CD8-positive, alpha-beta memory T cell (primary cell): ENCODE results near the gene KCNJ3. TPM values are rescaled to one million over a fixed set of nuclear protein-coding genes. Genes with fewer than 3 reads are reported as not detected.
"Not testable (repeated sequence)": the region's sequence is repeated elsewhere in the genome, so short reads cannot be mapped to it uniquely, and the experiment has no call there.

Experiments used
- CTCF ChIA-PET: fragments of 350-600 bp; sonication (Branson Sonifier 250); formaldehyde crosslinking; loops from one replicate; lab custom pipeline; 2021; ENCODE audit warnings: antibody characterized with exemption; lab: Charles Lee
- POLR2A ChIA-PET: fragments of 350-600 bp; sonication (Branson Sonifier 250); formaldehyde crosslinking; loops from one replicate; lab custom pipeline; 2021; ENCODE audit warnings: antibody characterized with exemption; lab: Charles Lee
- DNase-seq, 5 donors: peaks; one replicate each; pipeline versions ENCODE4 v3.0.0 to v3.0.0-alpha.2; 2020 to 2022; ENCODE audit warnings: mixed read lengths in 1 of 5
- H3K27ac ChIP-seq: one replicate; pipeline ENCODE4 v1.7.0; 2013; ENCODE audit warnings: low read depth, mild to moderate bottlenecking, low read length, moderate library complexity
- H3K27me3 ChIP-seq: 2 replicates; pipeline ENCODE4 v1.7.0; 2013; ENCODE audit warnings: low read length, mild to moderate bottlenecking; ENCODE audit not compliant: insufficient read depth, poor library complexity, severe bottlenecking
- H3K36me3 ChIP-seq: 2 replicates; pipeline ENCODE4 v1.7.0; 2013; ENCODE audit warnings: mild to moderate bottlenecking, low read length, moderate library complexity; ENCODE audit not compliant: insufficient read depth
- H3K4me1 ChIP-seq: 2 replicates; pipeline ENCODE4 v1.7.0; 2013; ENCODE audit warnings: mild to moderate bottlenecking, low read length, moderate library complexity; ENCODE audit not compliant: insufficient read depth
- H3K4me3 ChIP-seq: 2 replicates; pipeline ENCODE4 v1.7.0; 2013; ENCODE audit warnings: mild to moderate bottlenecking, low read length
- H3K9me3 ChIP-seq: 2 replicates; pipeline ENCODE4 v1.7.0; 2013; ENCODE audit warnings: mild to moderate bottlenecking, low read length
- H3K27ac Mint-ChIP-seq, 8 donors: one replicate each; pipeline ENCODE4 v1.8.0; 2020 to 2021; ENCODE audit warnings: mixed read lengths in 8 of 8, mild to moderate bottlenecking in 6 of 8, inconsistent platforms in 3 of 8, moderate library complexity in 3 of 8
- H3K27me3 Mint-ChIP-seq, 2 donors: one replicate each; pipeline ENCODE4 v1.8.0; 2020 to 2021; ENCODE audit warnings: mixed read lengths in 2 of 2, mild to moderate bottlenecking in 1 of 2, moderate library complexity in 1 of 2
- H3K36me3 Mint-ChIP-seq, 3 donors: one replicate each; pipeline ENCODE4 v1.8.0; 2020 to 2021; ENCODE audit warnings: mixed read lengths in 3 of 3, inconsistent platforms in 1 of 3, mild to moderate bottlenecking in 1 of 3
- H3K4me1 Mint-ChIP-seq, 3 donors: one replicate each; pipeline ENCODE4 v1.8.0; 2020 to 2021; ENCODE audit warnings: mixed read lengths in 3 of 3, inconsistent platforms in 1 of 3, mild to moderate bottlenecking in 1 of 3
- H3K4me3 Mint-ChIP-seq, 7 donors: one replicate each; pipeline ENCODE4 v1.8.0; 2020 to 2021; ENCODE audit warnings: mixed read lengths in 7 of 7, mild to moderate bottlenecking in 6 of 7, moderate library complexity in 4 of 7, inconsistent platforms in 2 of 7
- H3K9me3 Mint-ChIP-seq, 5 donors: one replicate each; pipeline ENCODE4 v1.8.0; 2020 to 2022; ENCODE audit warnings: mixed read lengths in 5 of 5, mild to moderate bottlenecking in 3 of 5, moderate library complexity in 2 of 5, inconsistent platforms in 1 of 5
- polyA plus RNA-seq: library from polyadenylated mRNA; unstranded; fragments of 300-500 nt; fragmentation: Illumina TruSeq; gene quantifications from one replicate; pipeline ENCODE4 v1.2.3, GENCODE V29; 2021
- total RNA-seq, 2 experiments: library from RNA; stranded (reverse); gene quantifications; one replicate each; pipeline ENCODE4 v1.2.3, GENCODE V29; 2021

KCNJ3 gene
- total and polyA plus RNA-seq, 3 experiments from 2014 or later, result not detected

GRCh38 chr2:154832711-154833110 lies 134.2 kb downstream of the KCNJ3 start:
- peaks cover 0 to 15% (median 1%) of the 10 kb centered on the region in 5 donors for H3K9me3 Mint-ChIP-seq
- Histone ChIP-seq H3K27ac (no peak overlapping the region), H3K27me3 (no peaks in the 10 kb centered on the region), H3K9me3 (no peaks in the 10 kb centered on the region), H3K4me1 (no peaks in the 10 kb centered on the region), H3K4me3 (no peak overlapping the region), H3K36me3 (no peaks in the 10 kb centered on the region)
- H3K36me3 Mint-ChIP-seq, result no peaks in the 10 kb centered on the region
- CTCF ChIA-PET, result no interaction called here
- H3K27me3 Mint-ChIP-seq, result no peaks in the 10 kb centered on the region
- H3K4me1 Mint-ChIP-seq, result no peaks in the 10 kb centered on the region
- POLR2A ChIA-PET, result no interaction called here
- H3K4me3 Mint-ChIP-seq, result no peak overlapping the region
- DNase-seq, result no peak
- no peak overlapping the region for H3K27ac Mint-ChIP-seq

- Mint-ChIP-seq H3K27ac (no peak overlapping the region), H3K9me3 (peaks cover 0 to 11% (median 2%) of the 10 kb centered on the region in 5 donors), H3K4me3 (no peak overlapping the region), H3K4me1 (no peaks in the 10 kb centered on the region), H3K27me3 (no peaks in the 10 kb centered on the region), H3K36me3 (no peaks in the 10 kb centered on the region)
- no peak overlapping the region for H3K27ac ChIP-seq
- no peaks in the 10 kb centered on the region for H3K36me3 ChIP-seq
- ChIA-PET CTCF (no interaction called here), POLR2A (no interaction called here)
- no peak for DNase-seq
- H3K27me3 ChIP-seq, result no peaks in the 10 kb centered on the region
- H3K4me1 ChIP-seq, result no peaks in the 10 kb centered on the region
- H3K9me3 ChIP-seq, result no peaks in the 10 kb centered on the region
- H3K4me3 ChIP-seq, result no peak overlapping the region
These were observed 138.1 kb downstream of the KCNJ3 start for GRCh38 chr2:154836632-154837031.

GRCh38 chr2:154837035-154837434 lies 138.5 kb downstream of the KCNJ3 start:
- Histone ChIP-seq H3K27me3 (no peaks in the 10 kb centered on the region), H3K4me1 (no peaks in the 10 kb centered on the region), H3K9me3 (no peaks in the 10 kb centered on the region), H3K27ac (no peak overlapping the region), H3K36me3 (no peaks in the 10 kb centered on the region), H3K4me3 (no peak overlapping the region)
- H3K27ac Mint-ChIP-seq, result no peak overlapping the region
- H3K36me3 Mint-ChIP-seq, result no peaks in the 10 kb centered on the region
- no peaks in the 10 kb centered on the region for H3K4me1 Mint-ChIP-seq
- peaks cover under 1 to 8% (median 4%) of the 10 kb centered on the region in 5 donors for H3K9me3 Mint-ChIP-seq
- DNase-seq, result no peak
- H3K4me3 Mint-ChIP-seq, result no peak overlapping the region
- POLR2A ChIA-PET, result no interaction called here
- CTCF ChIA-PET, result no interaction called here
- H3K27me3 Mint-ChIP-seq, result no peaks in the 10 kb centered on the region

- no peaks in the 10 kb centered on the region for H3K27me3 ChIP-seq
- Mint-ChIP-seq H3K36me3 (no peaks in the 10 kb centered on the region), H3K4me3 (no peak overlapping the region), H3K9me3 (peaks cover 0 to 11% (median 4%) of the 10 kb centered on the region in 5 donors), H3K27me3 (no peaks in the 10 kb centered on the region), H3K27ac (no peak overlapping the region), H3K4me1 (no peaks in the 10 kb centered on the region)
- ChIA-PET CTCF (no interaction called here), POLR2A (no interaction called here)
- H3K4me1 ChIP-seq, result no peaks in the 10 kb centered on the region
- H3K4me3 ChIP-seq, result no peak overlapping the region
- no peak overlapping the region for H3K27ac ChIP-seq
- no peak for DNase-seq
- no peaks in the 10 kb centered on the region for H3K9me3 ChIP-seq
- no peaks in the 10 kb centered on the region for H3K36me3 ChIP-seq
These were observed 146.0 kb downstream of the KCNJ3 start for GRCh38 chr2:154844513-154844912.

- no peak overlapping the region for H3K4me3 Mint-ChIP-seq
- Histone ChIP-seq H3K4me3 (no peak overlapping the region), H3K36me3 (no peaks in the 10 kb centered on the region), H3K9me3 (no peaks in the 10 kb centered on the region), H3K27ac (no peak overlapping the region), H3K4me1 (no peaks in the 10 kb centered on the region), H3K27me3 (no peaks in the 10 kb centered on the region)
- CTCF ChIA-PET, result no interaction called here
- H3K36me3 Mint-ChIP-seq, result no peaks in the 10 kb centered on the region
- no peak overlapping the region for H3K27ac Mint-ChIP-seq
- peaks cover 0 to 8% (median 4%) of the 10 kb centered on the region in 5 donors for H3K9me3 Mint-ChIP-seq
- POLR2A ChIA-PET, result no interaction called here
- H3K4me1 Mint-ChIP-seq, result no peaks in the 10 kb centered on the region
- no peaks in the 10 kb centered on the region for H3K27me3 Mint-ChIP-seq
- DNase-seq, result no peak
These were observed 148.3 kb downstream of the KCNJ3 start for GRCh38 chr2:154846842-154847241.

- DNase-seq, result no peak
- POLR2A ChIA-PET, result no interaction called here
- Histone ChIP-seq H3K4me1 (no peaks in the 10 kb centered on the region), H3K4me3 (no peak overlapping the region), H3K27ac (no peak overlapping the region), H3K9me3 (no peaks in the 10 kb centered on the region), H3K36me3 (no peaks in the 10 kb centered on the region), H3K27me3 (no peaks in the 10 kb centered on the region)
- Mint-ChIP-seq H3K27ac (no peak overlapping the region), H3K36me3 (no peaks in the 10 kb centered on the region), H3K9me3 (peaks cover 0 to 7% (median 2%) of the 10 kb centered on the region in 5 donors), H3K4me1 (no peaks in the 10 kb centered on the region), H3K27me3 (no peaks in the 10 kb centered on the region), H3K4me3 (no peak overlapping the region)
- CTCF ChIA-PET, result no interaction called here
These were observed 151.0 kb downstream of the KCNJ3 start for GRCh38 chr2:154849482-154849881.

- CTCF ChIA-PET, result no interaction called here
- POLR2A ChIA-PET, result no interaction called here
These were observed 152.0 kb downstream of the KCNJ3 start for GRCh38 chr2:154850532-154850931.

DNA sequence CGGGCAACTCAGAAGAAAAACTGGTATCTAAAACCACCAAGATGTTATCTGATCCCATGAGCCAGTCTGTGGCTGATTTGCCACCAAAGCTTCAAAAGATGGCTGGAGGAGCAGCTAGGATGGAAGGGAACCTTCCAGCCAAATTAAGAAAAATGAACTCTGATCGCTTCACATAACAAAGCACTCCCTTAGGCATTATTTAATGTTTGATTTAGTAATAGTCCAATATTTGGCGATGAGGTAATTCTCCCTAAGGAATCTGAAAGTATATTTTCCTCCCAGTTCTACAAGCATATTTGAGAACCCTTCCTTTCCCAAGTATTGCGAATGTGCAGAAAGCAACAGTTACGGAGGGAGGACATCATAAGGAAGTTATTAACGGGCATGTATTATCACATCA lies 156.6 kb downstream of the KCNJ3 start:
- no peak for DNase-seq

More at GRCh38 chr2:154850532-154850931, 152.0 kb downstream of the KCNJ3 start:
- Mint-ChIP-seq H3K4me1 (no peaks in the 10 kb centered on the region), H3K27ac (no peak overlapping the region), H3K36me3 (no peaks in the 10 kb centered on the region), H3K9me3 (peaks cover 0 to 7% (median 2%) of the 10 kb centered on the region in 5 donors), H3K4me3 (no peak overlapping the region), H3K27me3 (no peaks in the 10 kb centered on the region)
- no peaks in the 10 kb centered on the region for H3K36me3 ChIP-seq
- no peak overlapping the region for H3K4me3 ChIP-seq
- no peaks in the 10 kb centered on the region for H3K4me1 ChIP-seq
- DNase-seq, result no peak
- H3K27ac ChIP-seq, result no peak overlapping the region
- no peaks in the 10 kb centered on the region for H3K9me3 ChIP-seq
- H3K27me3 ChIP-seq, result no peaks in the 10 kb centered on the region

DNA sequence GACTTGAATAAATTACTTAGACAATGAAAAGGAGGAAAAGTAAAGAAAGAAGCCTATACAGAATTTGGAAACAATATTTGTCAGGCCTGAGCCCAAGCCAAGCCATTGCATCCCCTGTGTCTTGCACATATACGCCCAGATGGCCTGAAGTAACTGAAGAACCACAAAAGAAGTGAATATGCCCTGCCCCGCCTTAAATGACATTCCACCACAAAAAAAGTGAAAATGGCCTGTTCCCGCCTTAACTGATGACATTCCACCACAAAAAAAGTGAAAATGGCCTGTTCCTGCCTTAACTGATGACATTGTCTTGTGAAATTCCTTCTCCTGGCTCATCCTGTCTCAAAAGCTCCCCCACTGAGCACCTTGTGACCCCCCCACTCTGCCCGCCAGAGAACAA lies 168.7 kb downstream of the KCNJ3 start:
- POLR2A ChIA-PET, H3K4me3 Mint-ChIP-seq, DNase-seq, H3K27ac Mint-ChIP-seq, H3K9me3 ChIP-seq, CTCF ChIA-PET, H3K4me1 Mint-ChIP-seq, H3K27me3 ChIP-seq, H3K4me3 ChIP-seq, H3K27me3 Mint-ChIP-seq, H3K4me1 ChIP-seq, H3K27ac ChIP-seq, H3K36me3 Mint-ChIP-seq, H3K36me3 ChIP-seq: not testable (repeated sequence)
- H3K9me3 Mint-ChIP-seq, result peaks cover 0 to 13% (median 1%) of the 10 kb centered on the region in 5 donors

More for the DNA sequence above, 156.6 kb downstream of the KCNJ3 start:
- ChIA-PET CTCF (no interaction called here), POLR2A (no interaction called here)
- H3K9me3 ChIP-seq, result no peaks in the 10 kb centered on the region
- H3K36me3 ChIP-seq, result no peaks in the 10 kb centered on the region
- Mint-ChIP-seq H3K27ac (no peak overlapping the region), H3K4me1 (no peaks in the 10 kb centered on the region), H3K9me3 (peaks cover 0 to 13% (median 2%) of the 10 kb centered on the region in 5 donors), H3K27me3 (no peaks in the 10 kb centered on the region), H3K4me3 (no peak overlapping the region), H3K36me3 (no peaks in the 10 kb centered on the region)
- H3K4me1 ChIP-seq, result no peaks in the 10 kb centered on the region
- H3K27ac ChIP-seq, result no peak overlapping the region
- H3K4me3 ChIP-seq, result no peak overlapping the region
- no peaks in the 10 kb centered on the region for H3K27me3 ChIP-seq
